ENCODE data around the gene PITPNM3.

The PITPNM3 gene

GRCh38 chr17:6525141-6525540, 31.2 kb downstream of the PITPNM3 start:
- DNase-seq, result no peak

- DNase-seq, result no peak
Observed at GRCh38 chr17:6524520-6524919, 31.8 kb downstream of the PITPNM3 start.

GRCh38 chr17:6523809-6524355, 32.5 kb downstream of the PITPNM3 start:
- DNase-seq, result no peak

- DNase-seq, result no peak
Observed at GRCh38 chr17:6523330-6523729, 33.0 kb downstream of the PITPNM3 start.

- no peak for DNase-seq
Observed at GRCh38 chr17:6521586-6521985, 34.8 kb downstream of the PITPNM3 start.

- DNase-seq, result no peak
Observed at GRCh38 chr17:6517062-6517461, 39.3 kb downstream of the PITPNM3 start.

- no peak for DNase-seq
Observed at GRCh38 chr17:6514371-6514770, 42.0 kb downstream of the PITPNM3 start.

GRCh38 chr17:6512552-6512951, 43.8 kb downstream of the PITPNM3 start:
- DNase-seq, result no peak

- DNase-seq, result no peak
Observed at GRCh38 chr17:6510321-6510977, 45.9 kb downstream of the PITPNM3 start.

- DNase-seq, result no peak
Observed at GRCh38 chr17:6509921-6510320, 46.4 kb downstream of the PITPNM3 start.

GRCh38 chr17:6509031-6509771, 47.2 kb downstream of the PITPNM3 start:
- no peak for DNase-seq

- no peak for DNase-seq
Observed at GRCh38 chr17:6508519-6509030, 47.8 kb downstream of the PITPNM3 start.

- DNase-seq, result no peak
Observed at GRCh38 chr17:6508016-6508415, 48.3 kb downstream of the PITPNM3 start.

- DNase-seq, result no peak
Observed at GRCh38 chr17:6507535-6507934, 48.8 kb downstream of the PITPNM3 start.

GRCh38 chr17:6506679-6507231, 49.6 kb downstream of the PITPNM3 start:
- no peak for DNase-seq

- DNase-seq, result no peak
Observed at GRCh38 chr17:6505425-6506142, 50.8 kb downstream of the PITPNM3 start.

- DNase-seq, result no peak
Observed at GRCh38 chr17:6503641-6504195, 52.6 kb downstream of the PITPNM3 start.

GRCh38 chr17:6502871-6503509, 53.4 kb downstream of the PITPNM3 start:
- DNase-seq, result no peak

GRCh38 chr17:6502142-6502541, 54.2 kb downstream of the PITPNM3 start:
- no peak for DNase-seq

- no peak for DNase-seq
Observed at GRCh38 chr17:6501359-6501758, 55.0 kb downstream of the PITPNM3 start.

GRCh38 chr17:6498901-6499540, 57.3 kb downstream of the PITPNM3 start:
- no peak for DNase-seq

- no peak for DNase-seq
Observed at GRCh38 chr17:6498356-6498755, 58.0 kb downstream of the PITPNM3 start.

All from activated gamma-delta T cell treated with Interleukin-2 at 50 U/mL for 16 hours (primary cell).